ENCODE measurements around the gene ABCD3.

GRCh38 chr1:94417728-94417977 lies 536 bp upstream of the ABCD3 start:
- no peak for TF ChIP-seq POLR2A (IDR thresholded peaks at IDR 0.05; ENCODE audit: low read depth, low read length)
- TF ChIP-seq TAF1 (IDR thresholded peaks at IDR 0.05; ENCODE audit: low read depth, low read length): no peak
- TF ChIP-seq POLR2AphosphoS5 (IDR thresholded peaks at IDR 0.05; ENCODE audit: low read depth, low read length): no peak
- no peak for TF ChIP-seq SPI1 (IDR thresholded peaks at IDR 0.05; ENCODE audit: low read depth, low read length)
- TF ChIP-seq POU2F2 (IDR thresholded peaks at IDR 0.05; ENCODE audit: low read depth, low read length): no peak
- TF ChIP-seq PAX5 (IDR thresholded peaks at IDR 0.05; ENCODE audit: insufficient read depth, low read length, severe bottlenecking): no peak

All from GM12891 (cell line).